T-cell (primary cell): Measurements from ENCODE around the gene CPPED1. TPM values are rescaled to one million over a fixed set of nuclear protein-coding genes. Genes with fewer than 3 reads are reported as not detected.

ENCODE experiments used
- ATAC-seq, 4 experiments: fragments of 200-7000 bp in 3 of 4; fragments of 150-1000 bp in 1 of 4; cut with Tn5 transposase; replicated peaks in 1 of 4; 1 replicate in 3 of 4; 2 replicates in 1 of 4; pipeline ENCODE4 v1.10.0; 2021; ENCODE audit warnings: moderate library complexity in 3 of 4, mild to moderate bottlenecking in 2 of 4, moderate number of reproducible peaks in 1 of 4
- CTCF ChIA-PET, 2 donors: fragments of 300-600 bp; sonication (Branson Sonifier 250); formaldehyde crosslinking; loops; one replicate each; lab custom pipeline; 2022; ENCODE audit warnings: antibody characterized with exemption in 2 of 2; lab: Charles Lee
- POLR2A ChIA-PET, 2 donors: fragments of 300-600 bp; sonication (Branson Sonifier 250); formaldehyde crosslinking; loops; one replicate each; lab custom pipeline; 2022; ENCODE audit warnings: antibody characterized with exemption in 2 of 2; lab: Charles Lee
- DNase-seq, 35 experiments: peaks; one replicate each; pipeline versions ENCODE4 v3.0.0 to v3.0.0-alpha.2; 2013 to 2023
- H3K27ac ChIP-seq: one replicate; pipeline ENCODE4 v1.5.1; 2013; ENCODE audit warnings: low read length
- H3K27me3 ChIP-seq, 2 experiments: replicated peaks in 1 of 2; 1 replicate in 1 of 2; 2 replicates in 1 of 2; pipeline versions ENCODE4 v1.6.1 to v1.7.0; 2013; ENCODE audit warnings: low read length in 1 of 2, mixed read lengths in 1 of 2; ENCODE audit not compliant: control insufficient read depth in 2 of 2, insufficient read depth in 2 of 2; ENCODE audit errors: extremely low read depth in 1 of 2
- H3K36me3 ChIP-seq, 2 donors: 1 replicate in 1 of 2; 2 replicates in 1 of 2; pipeline versions ENCODE4 v1.6.1 to v1.7.0; 2013; ENCODE audit warnings: low read length in 1 of 2; ENCODE audit not compliant: control insufficient read depth in 2 of 2, insufficient read depth in 1 of 2; ENCODE audit errors: extremely low read depth in 1 of 2
- H3K4me1 ChIP-seq, 2 experiments: 1 replicate in 1 of 2; 2 replicates in 1 of 2; pipeline versions ENCODE4 v1.6.1 to v1.7.0; 2013; ENCODE audit warnings: low read length in 2 of 2, mixed read lengths in 1 of 2; ENCODE audit not compliant: insufficient read depth in 2 of 2, control insufficient read depth in 1 of 2; ENCODE audit errors: extremely low read depth in 1 of 2
- H3K4me3 ChIP-seq, 2 donors: 1 replicate in 1 of 2; 2 replicates in 1 of 2; pipeline versions ENCODE4 v1.5.1 to v1.7.0; 2013; ENCODE audit warnings: mild to moderate bottlenecking in 2 of 2, low read length in 1 of 2, moderate library complexity in 1 of 2; ENCODE audit not compliant: control insufficient read depth in 1 of 2; ENCODE audit errors: extremely low read depth in 1 of 2
- H3K9me3 ChIP-seq: 2 replicates; pipeline ENCODE4 v1.7.0; 2013
- H3K27ac Mint-ChIP-seq, 2 donors: one replicate each; pipeline ENCODE4 v1.8.0; 2020 to 2021; ENCODE audit warnings: mild to moderate bottlenecking in 2 of 2, mixed read lengths in 2 of 2
- H3K27me3 Mint-ChIP-seq, 2 donors: one replicate each; pipeline ENCODE4 v1.8.0; 2021 to 2022; ENCODE audit warnings: mixed read lengths in 2 of 2
- H3K36me3 Mint-ChIP-seq: one replicate; pipeline ENCODE4 v1.8.0; 2021; ENCODE audit warnings: mixed read lengths
- H3K4me1 Mint-ChIP-seq, 3 donors: one replicate each; pipeline ENCODE4 v1.8.0; 2020 to 2022; ENCODE audit warnings: mixed read lengths in 3 of 3, mild to moderate bottlenecking in 1 of 3
- H3K4me3 Mint-ChIP-seq, 3 donors: one replicate each; pipeline ENCODE4 v1.8.0; 2020 to 2022; ENCODE audit warnings: mild to moderate bottlenecking in 3 of 3, mixed read lengths in 3 of 3, moderate library complexity in 3 of 3
- H3K9me3 Mint-ChIP-seq, 3 donors: one replicate each; pipeline ENCODE4 v1.8.0; 2020 to 2022; ENCODE audit warnings: mixed read lengths in 3 of 3
- WGBS: methylation state at CpG from one replicate; pipeline ENCODE4 v1.1.5; 2013; ENCODE audit warnings: missing lambda C conversion rate; ENCODE audit not compliant: insufficient coverage; 5-methylcytosine and 5-hydroxymethylcytosine counted together
- total RNA-seq, 35 experiments: library from RNA in 6 of 35; stranded (reverse) in 6 of 35; fragments of 120-200 nt in 1 of 35; gene quantifications; one replicate each; pipeline versions ENCODE4 v1.2.1 to v1.2.4 and lab custom pipeline; 2013 to 2026

The CPPED1 gene, protein sequence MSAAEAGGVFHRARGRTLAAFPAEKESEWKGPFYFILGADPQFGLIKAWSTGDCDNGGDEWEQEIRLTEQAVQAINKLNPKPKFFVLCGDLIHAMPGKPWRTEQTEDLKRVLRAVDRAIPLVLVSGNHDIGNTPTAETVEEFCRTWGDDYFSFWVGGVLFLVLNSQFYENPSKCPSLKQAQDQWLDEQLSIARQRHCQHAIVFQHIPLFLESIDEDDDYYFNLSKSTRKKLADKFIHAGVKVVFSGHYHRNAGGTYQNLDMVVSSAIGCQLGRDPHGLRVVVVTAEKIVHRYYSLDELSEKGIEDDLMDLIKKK
- total RNA-seq (1 to 10 TPM; 2.9 to 9.2 (median 7.5) TPM), total RNA-seq (lab: John Stamatoyannopoulos, UW) (2.9 to 20.0 (median 8.8) reads per million in 29 experiments)
- 5.8 TPM for total RNA-seq (2013)

DNA sequence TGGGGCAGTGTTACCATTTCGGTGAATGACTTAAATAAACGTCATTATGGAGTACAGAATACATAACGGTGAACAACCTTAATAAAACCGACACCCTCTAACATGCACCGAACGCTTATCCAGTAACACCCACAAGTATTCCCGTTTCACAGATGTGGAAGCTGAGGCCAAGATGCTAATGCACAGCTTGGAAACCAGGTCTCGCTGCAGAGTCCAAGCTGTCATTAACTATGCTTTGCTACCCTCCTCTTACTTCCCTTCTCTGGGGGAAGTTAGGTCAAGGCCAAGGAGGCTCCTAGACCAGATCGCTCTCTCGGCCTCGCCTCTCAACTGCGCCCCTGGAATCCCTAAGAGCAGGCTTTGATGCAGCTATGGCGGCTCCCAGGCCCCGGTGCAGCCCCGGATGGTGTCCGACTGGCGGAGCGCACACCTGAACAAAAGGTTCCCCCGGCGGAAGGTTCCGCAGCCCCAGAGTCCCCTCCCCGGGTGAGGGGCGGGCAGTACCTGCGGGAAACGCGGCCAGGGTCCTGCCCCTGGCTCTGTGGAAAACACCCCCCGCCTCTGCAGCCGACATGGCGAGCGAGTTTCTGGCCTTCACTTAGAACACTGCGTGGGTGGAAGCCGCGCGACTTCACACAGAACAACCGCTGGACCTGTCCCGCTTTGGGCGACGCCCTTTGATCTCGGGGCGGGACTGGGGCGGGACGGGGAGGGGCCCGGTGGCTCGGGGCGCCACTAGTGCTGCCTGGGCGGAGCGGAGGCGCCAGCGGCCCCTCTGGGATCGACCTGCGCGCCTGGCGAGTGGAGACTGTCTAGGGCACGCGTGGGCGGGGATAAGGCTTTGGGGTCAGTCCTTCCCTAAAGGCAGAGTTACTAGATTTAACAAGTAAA is at the start of gene CPPED1:
CPPED1 (minus strand) TSS at position 685 of the 891 bp plus-strand sequence; CDS start at position 574, 111 bp downstream.
- Histone ChIP-seq H3K36me3 (no peaks in the 10 kb centered on the region), H3K27ac (peak within 1 kb of the TSS; percentile 59), H3K9me3 (no peaks in the 10 kb centered on the region), H3K4me1 (peaks cover 2 to 16% of the 10 kb centered on the region in 2 experiments), H3K27me3 (peaks cover 0 to 2% of the 10 kb centered on the region in 2 experiments), H3K4me3 (peak within 1 kb of the TSS; percentile 70 to 83)
- ATAC-seq = peak; percentile 89 to 94 (median 92)
- H3K36me3 Mint-ChIP-seq = peaks cover 6% of the 10 kb centered on the region
- peaks cover 0 to 5% (median 0%) of the 10 kb centered on the region in 3 donors for H3K9me3 Mint-ChIP-seq
- peak within 1 kb of the TSS; percentile 88 to 94 for H3K27ac Mint-ChIP-seq
- ChIA-PET POLR2A (interaction anchor here in 1 of 2 donors (0.6 to 0.7 kb wide), 2 partner anchors 1022 to 1505 kb away, joined by 3 read pairs; no protein-coding TSS in a partner anchor), CTCF (interaction anchor here (0.6 kb wide), 2 partner anchors 708 to 1972 kb away, joined by 4 to 6 read pairs; no protein-coding TSS in a partner anchor)
- DNase-seq = peak; percentile 77 to 96 (median 87)
- peaks cover 21 to 26% (median 24%) of the 10 kb centered on the region in 3 donors for H3K4me1 Mint-ChIP-seq
- H3K27me3 Mint-ChIP-seq = peaks cover 0 to 5% of the 10 kb centered on the region in 2 donors
- peak within 1 kb of the TSS; percentile 88 to 89 (median 88) for H3K4me3 Mint-ChIP-seq
- 4% methylated on average over 53 of the region's 56 CpGs for WGBS

DNA sequence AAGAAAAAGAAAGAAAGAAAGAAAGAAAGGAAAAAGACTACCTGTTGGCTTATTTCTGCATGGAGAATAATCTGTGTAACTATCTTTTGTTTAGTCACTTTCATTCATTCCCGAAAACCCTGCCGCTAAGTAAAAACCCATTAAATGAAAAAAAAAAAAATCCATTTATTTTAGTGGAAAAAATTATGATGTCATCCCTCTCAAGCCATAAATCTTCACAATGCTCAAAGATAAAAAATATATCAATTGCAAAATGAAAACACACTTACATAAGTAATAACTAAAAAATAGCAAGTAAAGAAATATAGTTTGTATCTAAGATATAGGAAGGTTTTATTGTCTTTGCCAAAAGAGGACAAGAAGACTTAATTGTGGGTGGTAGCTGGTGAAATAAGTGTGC is 46.5 kb upstream of the CPPED1 start:
- H3K9me3 Mint-ChIP-seq = no peaks in the 10 kb centered on the region
- H3K36me3 Mint-ChIP-seq = no peaks in the 10 kb centered on the region
- no peaks in the 10 kb centered on the region for H3K4me1 Mint-ChIP-seq
- H3K4me3 Mint-ChIP-seq = no peak overlapping the region
- WGBS = no CpG with 5 or more reads among the region's 2 CpGs
- CTCF ChIA-PET = no interaction called here
- H3K27me3 ChIP-seq = peaks cover 0 to 12% of the 10 kb centered on the region in 2 experiments
- H3K27ac ChIP-seq = no peak overlapping the region
- H3K9me3 ChIP-seq = no peaks in the 10 kb centered on the region
- H3K4me1 ChIP-seq = no peaks in the 10 kb centered on the region
- ATAC-seq (no peak), DNase-seq (no peak)
- H3K27me3 Mint-ChIP-seq = peaks cover 10 to 14% of the 10 kb centered on the region in 2 donors
- POLR2A ChIA-PET = no interaction called here
- no peaks in the 10 kb centered on the region for H3K36me3 ChIP-seq
- no peak overlapping the region for H3K4me3 ChIP-seq
- no peak overlapping the region for H3K27ac Mint-ChIP-seq

DNA sequence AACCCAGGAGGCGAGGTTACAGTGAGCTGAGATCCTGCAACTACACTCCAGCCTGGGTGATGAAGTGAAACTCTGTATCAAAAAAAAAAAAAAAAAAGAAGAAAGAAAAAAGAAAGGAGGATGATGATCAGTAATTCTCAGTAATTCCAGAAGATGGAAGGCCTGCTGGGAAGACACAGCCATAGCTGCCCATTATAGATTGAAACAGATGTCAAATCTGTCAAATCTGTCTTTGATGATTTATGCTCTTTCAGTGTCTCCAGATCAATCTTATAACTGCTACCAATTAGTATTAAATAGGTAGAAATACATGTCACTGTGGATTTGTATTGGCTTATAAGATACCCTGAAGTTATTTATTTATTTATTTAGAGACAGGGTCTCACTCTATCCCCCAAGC is 42.9 kb upstream of the CPPED1 start:
- ChIA-PET CTCF (interaction anchor here in 1 of 2 donors (0.7 kb wide), 1 partner anchor 1332 kb away, joined by 3 read pairs; no protein-coding TSS in a partner anchor), POLR2A (no interaction called here)
- Mint-ChIP-seq H3K4me1 (no peaks in the 10 kb centered on the region), H3K9me3 (no peaks in the 10 kb centered on the region), H3K36me3 (no peaks in the 10 kb centered on the region), H3K27ac (no peak overlapping the region), H3K4me3 (no peak overlapping the region), H3K27me3 (peaks cover 14 to 19% of the 10 kb centered on the region in 2 donors)
- no peaks in the 10 kb centered on the region for H3K4me1 ChIP-seq
- peaks cover 0 to 9% of the 10 kb centered on the region in 2 experiments for H3K27me3 ChIP-seq
- H3K36me3 ChIP-seq = no peaks in the 10 kb centered on the region
- no CpG with 5 or more reads among the region's 1 CpG for WGBS
- DNase-seq (no peak), ATAC-seq (no peak)
- H3K9me3 ChIP-seq = no peaks in the 10 kb centered on the region
- no peak overlapping the region for H3K27ac ChIP-seq
- H3K4me3 ChIP-seq = no peak overlapping the region

DNA sequence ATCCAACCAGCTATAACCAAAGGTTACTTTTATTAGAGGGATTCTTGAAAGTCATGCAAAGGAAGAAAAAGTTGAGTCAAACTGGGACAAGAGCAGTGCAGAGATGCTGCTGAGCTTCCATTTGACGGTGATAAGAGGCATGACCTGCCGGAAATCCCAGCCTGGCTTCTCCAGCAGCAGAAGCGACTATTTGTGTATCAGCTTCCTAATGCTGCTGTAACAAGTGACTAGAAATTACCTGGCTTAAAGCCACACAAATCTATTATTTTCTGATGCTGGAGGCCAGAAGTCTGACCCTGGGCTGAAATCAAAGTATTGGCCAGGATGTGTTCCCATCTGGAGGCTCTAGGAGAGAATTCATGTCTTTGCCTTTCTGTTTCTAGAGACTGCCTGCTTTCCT is 41.6 kb upstream of the CPPED1 start:
- H3K4me3 Mint-ChIP-seq = no peak overlapping the region
- no peak overlapping the region for H3K27ac Mint-ChIP-seq
- WGBS = no CpG with 5 or more reads among the region's 3 CpGs
- Histone ChIP-seq H3K27ac (no peak overlapping the region), H3K36me3 (no peaks in the 10 kb centered on the region), H3K27me3 (peaks cover 0 to 10% of the 10 kb centered on the region in 2 experiments), H3K9me3 (no peaks in the 10 kb centered on the region), H3K4me3 (no peak overlapping the region), H3K4me1 (no peaks in the 10 kb centered on the region)
- CTCF ChIA-PET = no interaction called here
- H3K4me1 Mint-ChIP-seq = no peaks in the 10 kb centered on the region
- no peaks in the 10 kb centered on the region for H3K36me3 Mint-ChIP-seq
- peaks cover 10 to 20% of the 10 kb centered on the region in 2 donors for H3K27me3 Mint-ChIP-seq
- POLR2A ChIA-PET = no interaction called here
- H3K9me3 Mint-ChIP-seq = peaks cover 0 to 5% (median 2%) of the 10 kb centered on the region in 3 donors
- DNase-seq = no peak
- ATAC-seq = no peak

DNA sequence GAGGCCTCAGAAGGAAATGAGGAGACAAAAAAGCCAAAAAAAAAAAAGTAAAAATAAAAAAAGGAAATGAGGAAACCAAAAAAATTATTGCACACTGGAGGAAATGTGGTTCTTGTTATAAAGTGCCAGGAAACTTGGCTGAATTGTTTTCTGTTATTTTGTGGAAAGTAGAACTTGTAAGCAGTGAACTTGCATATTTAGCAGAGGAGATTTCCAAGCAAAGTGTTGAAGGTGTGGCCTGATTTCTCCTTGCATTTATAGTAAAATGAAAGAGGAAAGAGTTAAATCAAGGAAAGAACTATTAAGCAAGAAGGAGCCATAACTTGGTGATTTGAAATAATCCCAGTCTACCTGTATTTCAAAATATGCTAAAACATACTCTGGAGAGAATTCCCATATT is 34.1 kb upstream of the CPPED1 start:
- no peaks in the 10 kb centered on the region for H3K36me3 ChIP-seq
- H3K27ac Mint-ChIP-seq = no peak overlapping the region
- ATAC-seq = no peak

DNA sequence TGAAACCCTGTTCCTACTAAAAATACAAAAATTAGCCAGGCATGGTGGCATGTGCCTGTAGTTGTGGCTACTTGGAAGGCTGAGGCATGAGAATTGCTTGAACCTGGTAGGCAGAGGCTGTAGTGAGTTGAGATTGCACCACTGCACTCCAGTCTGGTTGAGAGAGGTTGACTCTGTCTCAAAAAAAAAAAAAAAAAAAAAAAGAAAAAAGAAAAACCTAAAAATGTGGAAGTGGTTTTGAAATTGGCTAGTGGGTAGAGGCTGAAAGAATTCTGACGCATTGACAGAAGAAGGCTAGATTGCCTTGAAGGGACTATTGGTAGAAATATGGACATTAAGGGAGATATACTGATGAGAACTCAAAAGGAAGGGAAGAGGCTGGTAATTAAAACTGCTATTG is 33.6 kb upstream of the CPPED1 start:
- no peaks in the 10 kb centered on the region for H3K4me1 ChIP-seq
- ATAC-seq (no peak), DNase-seq (no peak)
- Mint-ChIP-seq H3K4me1 (peaks cover 0 to 7% (median 0%) of the 10 kb centered on the region in 3 donors), H3K36me3 (no peaks in the 10 kb centered on the region), H3K27me3 (peaks cover 11 to 34% of the 10 kb centered on the region in 2 donors), H3K9me3 (peaks cover 2 to 5% (median 5%) of the 10 kb centered on the region in 3 donors), H3K27ac (no peak overlapping the region), H3K4me3 (no peak overlapping the region)
- ChIA-PET CTCF (no interaction called here), POLR2A (no interaction called here)
- 11% methylated on average over 1 of the region's 1 CpG for WGBS
- no peaks in the 10 kb centered on the region for H3K36me3 ChIP-seq
- H3K9me3 ChIP-seq = no peaks in the 10 kb centered on the region
- H3K27me3 ChIP-seq = peaks cover 0 to 30% of the 10 kb centered on the region in 2 experiments
- H3K27ac ChIP-seq = no peak overlapping the region
- no peak overlapping the region for H3K4me3 ChIP-seq

More for the DNA sequence above, 34.1 kb upstream of the CPPED1 start:
- Mint-ChIP-seq H3K4me1 (peaks cover 0 to 7% (median 0%) of the 10 kb centered on the region in 3 donors), H3K4me3 (no peak overlapping the region), H3K27me3 (peaks cover 11 to 34% of the 10 kb centered on the region in 2 donors), H3K36me3 (no peaks in the 10 kb centered on the region), H3K9me3 (peaks cover 2 to 5% (median 5%) of the 10 kb centered on the region in 3 donors)
- ChIA-PET CTCF (no interaction called here), POLR2A (no interaction called here)
- no peak overlapping the region for H3K27ac ChIP-seq
- H3K4me3 ChIP-seq = no peak overlapping the region
- DNase-seq = no peak
- H3K27me3 ChIP-seq = peaks cover 0 to 29% of the 10 kb centered on the region in 2 experiments
- H3K4me1 ChIP-seq = no peaks in the 10 kb centered on the region
- H3K9me3 ChIP-seq = no peaks in the 10 kb centered on the region
